HEK293T (cell line): ENCODE measurements around the gene UQCRC1.

Experiments
- CTCF ChIA-PET: fragments of 350-600 bp; formaldehyde crosslinking; extraction: SDS; loops from one replicate; lab custom pipeline; 2021; ENCODE audit warnings: antibody characterized with exemption, inconsistent platforms; lab: Yijun Ruan, JAX
- POLR2A ChIA-PET: fragments of 350-600 bp; formaldehyde crosslinking; extraction: SDS; loops from one replicate; lab custom pipeline; 2020; ENCODE audit warnings: antibody characterized with exemption, inconsistent platforms; lab: Yijun Ruan, JAX
- DNase-seq: peaks from one replicate; pipeline ENCODE4 v3.0.0; 2012; ENCODE audit warnings: mixed read lengths; ENCODE audit errors: extremely low spot score
- ARNT ChIP-seq: fragments of 450-650 bp; IDR thresholded peaks from 2 replicates; pipeline ENCODE4 v1.6.1; 2017; ENCODE audit warnings: mild to moderate bottlenecking
- BHLHE40 ChIP-seq: fragments of 450-650 bp; IDR thresholded peaks from 2 replicates; pipeline ENCODE4 v1.6.1; 2016; ENCODE audit warnings: mild to moderate bottlenecking, moderate library complexity, borderline replicate concordance
- CTBP1 ChIP-seq: fragments of 450-650 bp; IDR thresholded peaks from 2 replicates; pipeline ENCODE4 v1.6.1; 2016; ENCODE audit warnings: borderline replicate concordance
- ELF4 ChIP-seq: fragments of 450-650 bp; IDR thresholded peaks from 2 replicates; pipeline ENCODE4 v1.6.1; 2017; ENCODE audit warnings: antibody characterized with exemption
- FOXA1 ChIP-seq: fragments of 450-650 bp; IDR thresholded peaks from 2 replicates; pipeline ENCODE4 v1.6.1; 2016; ENCODE audit warnings: mild to moderate bottlenecking
- FOXK2 ChIP-seq: fragments of 450-650 bp; IDR thresholded peaks from 2 replicates; pipeline ENCODE4 v1.6.1; 2016; ENCODE audit warnings: mild to moderate bottlenecking
- FOXM1 ChIP-seq: fragments of 450-650 bp; IDR thresholded peaks from 2 replicates; pipeline ENCODE4 v1.6.1; 2017; ENCODE audit warnings: mild to moderate bottlenecking, borderline replicate concordance
- HDGF ChIP-seq: fragments of 450-650 bp; IDR thresholded peaks from 2 replicates; pipeline ENCODE4 v1.6.1; 2017; ENCODE audit warnings: antibody characterized with exemption, borderline replicate concordance
- L3MBTL2 ChIP-seq: fragments of 450-650 bp; conservative IDR thresholded peaks from 2 replicates; pipeline ENCODE4 v1.6.1; 2016; ENCODE audit warnings: mild to moderate bottlenecking
- LEF1 ChIP-seq: fragments of 450-650 bp; IDR thresholded peaks from 2 replicates; pipeline ENCODE4 v1.6.1; 2017; ENCODE audit warnings: mild to moderate bottlenecking, borderline replicate concordance
- NFRKB ChIP-seq: fragments of 450-650 bp; IDR thresholded peaks from 2 replicates; pipeline ENCODE4 v1.6.1; 2016; ENCODE audit warnings: mild to moderate bottlenecking, moderate library complexity
- PKNOX1 ChIP-seq: fragments of 450-650 bp; IDR thresholded peaks from 2 replicates; pipeline ENCODE4 v1.6.1; 2016
- SP1 ChIP-seq: fragments of 450-650 bp; IDR thresholded peaks from 2 replicates; pipeline ENCODE4 v1.6.1; 2017
- SUZ12 ChIP-seq: fragments of 450-650 bp; IDR thresholded peaks from 2 replicates; pipeline ENCODE4 v1.6.1; 2016; ENCODE audit warnings: mild to moderate bottlenecking
- TARDBP ChIP-seq: fragments of 450-650 bp; IDR thresholded peaks from 2 replicates; pipeline ENCODE4 v1.6.1; 2016
- ZNF384 ChIP-seq: fragments of 450-650 bp; IDR thresholded peaks from 2 replicates; pipeline ENCODE4 v1.6.1; 2016

Gene UQCRC1

GRCh38 chr3:48598323-48599076 is 10.9 kb downstream of the UQCRC1 start:
- ChIA-PET POLR2A (interaction anchor here (0.7 to 1.4 kb wide), 4 partner anchors 9 to 126 kb away, joined by 3 to 5 read pairs (median 3); partner anchors contain the start of gene UQCRC1), CTCF (no interaction called here)
- no peak for TF ChIP-seq FOXK2
- no peak for TF ChIP-seq SP1
- TF ChIP-seq CTBP1 = no peak
- TF ChIP-seq ARNT = no peak
- TF ChIP-seq FOXA1 = no peak
- TF ChIP-seq HDGF = no peak
- no peak for TF ChIP-seq BHLHE40
- TF ChIP-seq PKNOX1 = no peak
- no peak for TF ChIP-seq ELF4
- no peak for TF ChIP-seq NFRKB
- no peak for TF ChIP-seq SUZ12
- no peak for DNase-seq

- TF ChIP-seq FOXM1 = no peak
- no peak for TF ChIP-seq L3MBTL2
- no peak for TF ChIP-seq FOXA1
- TF ChIP-seq LEF1 = no peak
- no peak for TF ChIP-seq NFRKB
- TF ChIP-seq SP1 = no peak
- no peak for TF ChIP-seq BHLHE40
- no peak for TF ChIP-seq SUZ12
- TF ChIP-seq HDGF = no peak
- TF ChIP-seq TARDBP = no peak
- TF ChIP-seq ARNT = no peak
- no peak for TF ChIP-seq ELF4
- no peak for TF ChIP-seq PKNOX1
- no peak for TF ChIP-seq ZNF384
- TF ChIP-seq FOXK2 = no peak
- TF ChIP-seq CTBP1 = no peak
- ChIA-PET POLR2A (interaction anchor here (0.9 to 1.6 kb wide), 3 partner anchors 12 to 124 kb away, joined by 3 to 8 read pairs (median 5); partner anchors contain the start of genes CELSR3 and UQCRC1), CTCF (interaction anchor here (1.1 kb wide), 1 partner anchor 39 kb away, joined by 3 read pairs; no protein-coding TSS in a partner anchor)
- DNase-seq = no peak
Observed at GRCh38 chr3:48597408-48597800, 12.0 kb downstream of the UQCRC1 start.

GRCh38 chr3:48596676-48597407 is 12.6 kb downstream of the UQCRC1 start:
- CTCF ChIA-PET = interaction anchor here (1.1 kb wide), 1 partner anchor 39 kb away, joined by 3 read pairs; no protein-coding TSS in a partner anchor
- TF ChIP-seq FOXK2 (no peak), ZNF384 (no peak), SP1 (no peak), ARNT (no peak), HDGF (no peak), CTBP1 (no peak), LEF1 (no peak), TARDBP (no peak), NFRKB (no peak), L3MBTL2 (no peak), ELF4 (no peak), BHLHE40 (no peak), SUZ12 (no peak), FOXA1 (no peak), PKNOX1 (no peak), FOXM1 (no peak)
- DNase-seq = no peak
- POLR2A ChIA-PET = interaction anchor here (1.2 to 1.6 kb wide), 2 partner anchors 13 to 66 kb away, joined by 5 to 8 read pairs; partner anchors contain the start of genes CELSR3 and UQCRC1

- CTCF ChIA-PET = no interaction called here
- TF ChIP-seq TARDBP = no peak
- POLR2A ChIA-PET = interaction anchor here (1.6 kb wide), 1 partner anchor 13 kb away, joined by 8 read pairs; the partner anchor contains the start of gene UQCRC1
Observed at GRCh38 chr3:48596157-48596556, 13.3 kb downstream of the UQCRC1 start.

GRCh38 chr3:48595526-48596121 is 13.8 kb downstream of the UQCRC1 start:
- no peak for TF ChIP-seq BHLHE40
- TF ChIP-seq ARNT = no peak
- no peak for TF ChIP-seq L3MBTL2
- TF ChIP-seq PKNOX1 = no peak
- TF ChIP-seq FOXA1 = no peak
- TF ChIP-seq ELF4 = no peak
- no peak for TF ChIP-seq HDGF
- ChIA-PET POLR2A (no interaction called here), CTCF (no interaction called here)
- DNase-seq = no peak

More at GRCh38 chr3:48596157-48596556, 13.3 kb downstream of the UQCRC1 start:
- no peak for DNase-seq
